AG04449 (cell line): ENCODE results near the gene PRKCE.

Experiments used
- CTCF ChIA-PET: fragments of 350-600 bp; formaldehyde crosslinking; extraction: SDS; loops from one replicate; lab custom pipeline; 2021; ENCODE audit warnings: antibody characterized with exemption; lab: Yijun Ruan, JAX
- POLR2A ChIA-PET: fragments of 400-600, 350-600 bp; formaldehyde crosslinking; extraction: SDS; loops from one replicate; lab custom pipeline; 2020; ENCODE audit warnings: antibody characterized with exemption, inconsistent platforms; lab: Yijun Ruan, JAX
- DNase-seq: peaks from one replicate; pipeline ENCODE4 v3.0.0-alpha.2; 2010; ENCODE audit warnings: low read depth, low spot score
- H3K4me3 ChIP-seq: 2 replicates; pipeline ENCODE4 v1.5.1; 2011; ENCODE audit warnings: low read depth, mild to moderate bottlenecking, control low read depth, low read length
- TF ChIP-seq, protein P1 (sequence below): IDR thresholded peaks from one replicate; pipeline ENCODE4 v1.5.1; 2011; ENCODE audit warnings: mild to moderate bottlenecking, moderate library complexity, low read length, control low read depth, inconsistent platforms; ENCODE audit not compliant: insufficient read depth; ENCODE audit errors: missing control alignments

The PRKCE gene

GRCh38 chr2:45722477-45722876 lies 71.0 kb downstream of the PRKCE start:
- TF ChIP-seq, protein P1, sequence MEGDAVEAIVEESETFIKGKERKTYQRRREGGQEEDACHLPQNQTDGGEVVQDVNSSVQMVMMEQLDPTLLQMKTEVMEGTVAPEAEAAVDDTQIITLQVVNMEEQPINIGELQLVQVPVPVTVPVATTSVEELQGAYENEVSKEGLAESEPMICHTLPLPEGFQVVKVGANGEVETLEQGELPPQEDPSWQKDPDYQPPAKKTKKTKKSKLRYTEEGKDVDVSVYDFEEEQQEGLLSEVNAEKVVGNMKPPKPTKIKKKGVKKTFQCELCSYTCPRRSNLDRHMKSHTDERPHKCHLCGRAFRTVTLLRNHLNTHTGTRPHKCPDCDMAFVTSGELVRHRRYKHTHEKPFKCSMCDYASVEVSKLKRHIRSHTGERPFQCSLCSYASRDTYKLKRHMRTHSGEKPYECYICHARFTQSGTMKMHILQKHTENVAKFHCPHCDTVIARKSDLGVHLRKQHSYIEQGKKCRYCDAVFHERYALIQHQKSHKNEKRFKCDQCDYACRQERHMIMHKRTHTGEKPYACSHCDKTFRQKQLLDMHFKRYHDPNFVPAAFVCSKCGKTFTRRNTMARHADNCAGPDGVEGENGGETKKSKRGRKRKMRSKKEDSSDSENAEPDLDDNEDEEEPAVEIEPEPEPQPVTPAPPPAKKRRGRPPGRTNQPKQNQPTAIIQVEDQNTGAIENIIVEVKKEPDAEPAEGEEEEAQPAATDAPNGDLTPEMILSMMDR: no peak
- DNase-seq: no peak
- ChIA-PET CTCF (interaction anchor here (1.2 kb wide), 1 partner anchor 10 kb away, joined by 3 read pairs; no protein-coding TSS in a partner anchor), POLR2A (no interaction called here)
- no peak overlapping the region for H3K4me3 ChIP-seq

- no peak overlapping the region for H3K4me3 ChIP-seq
- ChIA-PET POLR2A (no interaction called here), CTCF (interaction anchor here (1.2 kb wide), 1 partner anchor 11 kb away, joined by 3 read pairs; no protein-coding TSS in a partner anchor)
- TF ChIP-seq, protein P1: no peak
- DNase-seq: no peak
These were observed 72.4 kb downstream of the PRKCE start for GRCh38 chr2:45723857-45724256.

DNA sequence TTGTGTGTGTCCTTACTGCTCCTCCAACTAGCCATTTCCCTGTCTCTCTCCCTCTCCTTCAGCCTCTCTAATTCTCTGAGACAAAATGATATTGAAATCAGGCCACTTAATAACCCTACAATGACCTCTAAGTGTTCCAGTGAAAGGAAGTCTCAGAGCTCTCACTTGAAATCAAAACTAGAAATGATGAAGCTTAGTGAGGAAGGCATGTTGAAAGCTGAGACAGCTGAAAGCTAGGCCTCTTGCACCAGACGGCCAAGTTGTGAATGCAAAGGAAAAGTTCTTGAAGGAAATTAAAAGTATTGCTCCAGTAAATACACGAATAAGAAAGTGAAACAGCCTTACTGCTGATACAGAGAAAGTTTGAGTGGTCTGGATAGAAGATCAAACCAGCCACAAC lies 72.9 kb downstream of the PRKCE start:
- POLR2A ChIA-PET: no interaction called here
- no peak overlapping the region for H3K4me3 ChIP-seq
- TF ChIP-seq, protein P1: no peak
- CTCF ChIA-PET: no interaction called here
- DNase-seq: no peak

DNA sequence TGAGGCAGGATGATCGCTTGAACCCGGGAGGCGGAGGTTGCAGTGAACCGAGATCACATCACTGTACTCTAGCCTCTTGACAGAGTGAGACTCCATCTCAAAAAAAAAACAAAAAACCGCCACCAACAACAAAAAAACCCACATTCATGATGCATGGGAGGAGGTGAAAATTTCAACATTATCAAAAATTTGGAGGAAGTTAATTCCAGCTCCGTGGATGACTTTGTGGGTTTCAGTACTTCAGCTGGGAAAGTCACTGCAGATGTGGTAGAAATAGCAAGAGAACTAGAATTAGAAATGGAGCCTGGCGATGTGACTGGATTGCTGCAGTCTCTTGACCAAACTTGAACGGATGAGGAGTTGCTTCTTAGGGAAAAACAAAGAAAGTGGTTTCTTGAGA lies 74.3 kb downstream of the PRKCE start:
- ChIA-PET CTCF (no interaction called here), POLR2A (no interaction called here)
- TF ChIP-seq, protein P1: no peak
- DNase-seq: no peak
- no peak overlapping the region for H3K4me3 ChIP-seq

DNA sequence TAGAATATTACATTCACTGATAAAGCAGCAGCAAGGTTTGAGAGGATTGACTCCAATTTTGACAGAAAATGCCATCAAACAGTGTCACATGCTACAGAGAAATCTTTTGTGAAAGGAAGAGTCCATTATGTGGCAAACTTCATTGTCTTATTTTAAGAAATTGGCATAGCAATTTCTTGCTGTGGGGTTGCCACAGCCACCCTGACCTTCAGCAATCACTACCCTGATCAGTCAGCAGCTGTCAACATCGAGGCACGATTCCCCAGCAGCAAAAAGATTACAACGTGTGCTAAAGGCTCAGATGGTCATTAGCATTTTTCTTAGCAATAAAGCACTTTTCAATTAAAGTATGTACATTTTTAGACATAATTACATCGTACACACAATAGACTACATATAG lies 74.7 kb downstream of the PRKCE start:
- TF ChIP-seq, protein P1: no peak
- no peak for DNase-seq
- H3K4me3 ChIP-seq: no peak overlapping the region
- ChIA-PET POLR2A (no interaction called here), CTCF (no interaction called here)

DNA sequence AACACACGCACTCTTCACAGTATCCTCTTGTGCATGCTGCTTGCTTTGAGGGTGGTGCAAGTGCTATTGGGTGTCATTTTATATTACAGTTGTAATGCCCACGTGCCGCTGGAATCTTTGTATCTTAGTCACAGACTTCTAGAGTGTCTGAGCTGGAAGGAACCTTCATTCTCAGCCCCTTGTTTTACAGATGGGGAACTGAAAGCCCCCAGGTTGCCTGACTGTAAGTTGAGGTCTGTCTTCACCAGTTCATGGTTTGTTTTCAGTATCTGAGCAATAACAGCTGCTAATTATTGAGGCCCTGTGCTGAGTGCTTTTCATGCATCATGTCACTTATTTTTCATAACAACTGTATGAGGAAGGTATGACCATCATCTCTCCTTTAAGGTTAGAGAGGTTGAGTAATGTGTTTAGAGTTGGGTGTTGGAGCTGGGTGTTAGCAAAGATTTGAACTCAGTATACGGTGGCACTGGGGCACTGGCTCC lies 77.0 kb downstream of the PRKCE start:
- ChIA-PET CTCF (no interaction called here), POLR2A (no interaction called here)
- TF ChIP-seq, protein P1: no peak
- H3K4me3 ChIP-seq: no peak overlapping the region
- no peak for DNase-seq
